NCI-H146 treated with DMSO at 0.1 percent for 48 hours (cell line): ENCODE measurements around the gene ATXN7L1.
"Not testable (repeated sequence)": the region's sequence is repeated elsewhere in the genome, so short reads cannot be mapped to it uniquely, and the experiment has no call there.

Source experiments
- DNase-seq: peaks from one replicate; lab custom pipeline; 2025; ENCODE audit not compliant: unreplicated experiment; lab: John Stamatoyannopoulos, UW

ATXN7L1 gene

GRCh38 chr7:105890290-105890997 is 14.0 kb upstream of the ATXN7L1 start:
- no peak for DNase-seq

GRCh38 chr7:105887569-105888189 is 11.3 kb upstream of the ATXN7L1 start:
- no peak for DNase-seq

GRCh38 chr7:105886776-105887175 is 10.4 kb upstream of the ATXN7L1 start:
- DNase-seq = no peak

GRCh38 chr7:105885387-105886111 is 9.2 kb upstream of the ATXN7L1 start:
- no peak for DNase-seq

GRCh38 chr7:105883179-105883578 is 6.8 kb upstream of the ATXN7L1 start:
- DNase-seq = not testable (repeated sequence)

GRCh38 chr7:105881439-105881838 is 5.0 kb upstream of the ATXN7L1 start:
- DNase-seq = no peak

- DNase-seq = no peak
Observed at GRCh38 chr7:105880571-105881330, 4.4 kb upstream of the ATXN7L1 start.

GRCh38 chr7:105879782-105880181 is 3.4 kb upstream of the ATXN7L1 start:
- DNase-seq = no peak

GRCh38 chr7:105878746-105879605 is 2.6 kb upstream of the ATXN7L1 start:
- no peak for DNase-seq

- no peak for DNase-seq
Observed at GRCh38 chr7:105877736-105878135, 1.3 kb upstream of the ATXN7L1 start.

GRCh38 chr7:105876964-105877601 is 684 bp upstream of the ATXN7L1 start:
- no peak for DNase-seq

GRCh38 chr7:105875505-105875904 is 894 bp downstream of the ATXN7L1 start:
- DNase-seq = no peak

- no peak for DNase-seq
Observed at GRCh38 chr7:105874055-105874454, 2.3 kb downstream of the ATXN7L1 start.

GRCh38 chr7:105872491-105872890 is 3.9 kb downstream of the ATXN7L1 start:
- no peak for DNase-seq

GRCh38 chr7:105871142-105871541 is 5.3 kb downstream of the ATXN7L1 start:
- no peak for DNase-seq

- DNase-seq = no peak
Observed at GRCh38 chr7:105866102-105866801, 10.1 kb downstream of the ATXN7L1 start.

- no peak for DNase-seq
Observed at GRCh38 chr7:105863876-105864275, 12.5 kb downstream of the ATXN7L1 start.

- no peak for DNase-seq
Observed at GRCh38 chr7:105862770-105863169, 13.6 kb downstream of the ATXN7L1 start.

- DNase-seq = no peak
Observed at GRCh38 chr7:105862276-105862675, 14.1 kb downstream of the ATXN7L1 start.
